ENCODE results near the gene AK5.

DNA sequence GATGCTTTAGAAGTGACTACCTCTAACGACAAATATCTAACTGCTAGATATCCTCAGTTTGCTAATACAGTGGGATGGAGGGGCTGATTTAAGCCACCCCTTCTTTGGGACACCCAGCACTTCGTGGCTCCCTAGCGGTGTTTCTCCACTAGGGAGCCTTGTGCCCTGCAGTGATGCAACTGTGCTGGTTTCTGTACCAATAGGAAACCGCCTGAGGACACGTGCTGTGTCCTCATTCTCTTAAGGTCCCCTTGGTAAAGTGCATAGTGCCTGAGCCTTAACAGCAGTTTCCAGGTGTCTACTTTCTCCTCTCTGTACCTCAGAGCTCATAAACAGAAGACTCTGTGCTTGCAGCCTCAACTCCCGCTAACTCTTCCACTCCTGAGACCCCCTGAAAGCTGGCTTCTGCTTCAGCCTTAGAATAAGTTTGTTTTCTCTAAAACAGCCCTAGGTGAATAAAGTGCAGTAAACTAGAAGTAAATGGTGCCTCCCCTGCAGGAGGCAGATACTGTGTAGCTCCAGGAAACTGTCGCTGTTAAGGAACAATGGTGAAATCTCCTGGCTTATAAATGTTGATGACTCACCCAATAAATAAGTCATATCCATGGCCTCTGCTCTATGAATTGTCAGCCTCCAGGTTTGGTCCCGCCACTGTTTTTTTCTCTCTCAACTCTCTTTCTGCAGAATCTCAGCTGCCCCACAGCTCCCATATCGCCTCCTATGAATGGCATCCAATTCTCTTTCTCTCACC lies 130.4 kb downstream of the AK5 start:
- TF ChIP-seq, protein P1, sequence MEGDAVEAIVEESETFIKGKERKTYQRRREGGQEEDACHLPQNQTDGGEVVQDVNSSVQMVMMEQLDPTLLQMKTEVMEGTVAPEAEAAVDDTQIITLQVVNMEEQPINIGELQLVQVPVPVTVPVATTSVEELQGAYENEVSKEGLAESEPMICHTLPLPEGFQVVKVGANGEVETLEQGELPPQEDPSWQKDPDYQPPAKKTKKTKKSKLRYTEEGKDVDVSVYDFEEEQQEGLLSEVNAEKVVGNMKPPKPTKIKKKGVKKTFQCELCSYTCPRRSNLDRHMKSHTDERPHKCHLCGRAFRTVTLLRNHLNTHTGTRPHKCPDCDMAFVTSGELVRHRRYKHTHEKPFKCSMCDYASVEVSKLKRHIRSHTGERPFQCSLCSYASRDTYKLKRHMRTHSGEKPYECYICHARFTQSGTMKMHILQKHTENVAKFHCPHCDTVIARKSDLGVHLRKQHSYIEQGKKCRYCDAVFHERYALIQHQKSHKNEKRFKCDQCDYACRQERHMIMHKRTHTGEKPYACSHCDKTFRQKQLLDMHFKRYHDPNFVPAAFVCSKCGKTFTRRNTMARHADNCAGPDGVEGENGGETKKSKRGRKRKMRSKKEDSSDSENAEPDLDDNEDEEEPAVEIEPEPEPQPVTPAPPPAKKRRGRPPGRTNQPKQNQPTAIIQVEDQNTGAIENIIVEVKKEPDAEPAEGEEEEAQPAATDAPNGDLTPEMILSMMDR (conservative IDR thresholded peaks at IDR 0.05; ENCODE audit: low read depth in 2 of 2) = no peak
- no peak for TF ChIP-seq EZH2 (IDR thresholded peaks at IDR 0.05; ENCODE audit: low read depth, unreplicated experiment)

Data from GM23338 (cell line).